ENCODE data around the gene EXOC4.

EXOC4 gene

GRCh38 chr7:133355325-133355708 lies 102.4 kb downstream of the EXOC4 start:
- Histone ChIP-seq H3K9me3 (ENCODE audit: low read length) (peaks cover 16% of the 10 kb centered on the region), H3K4me3 (ENCODE audit: low read depth, low read length, poor library complexity, severe bottlenecking) (no peak overlapping the region), H3K79me2 (ENCODE audit: insufficient read depth, low read length) (peaks cover 7% of the 10 kb centered on the region), H3K4me1 (ENCODE audit: insufficient read depth, low read length, severe bottlenecking) (no peaks in the 10 kb centered on the region), H3K27me3 (ENCODE audit: insufficient read depth, low read length) (no peaks in the 10 kb centered on the region), H3K4me2 (ENCODE audit: low read length) (no peak overlapping the region), H4K20me1 (ENCODE audit: insufficient read depth, low read length) (no peaks in the 10 kb centered on the region), H3K9ac (ENCODE audit: low read length) (no peak overlapping the region), H2AFZ (ENCODE audit: low read length) (no peak overlapping the region), H3F3A (ENCODE audit: insufficient read depth, low read length) (no peaks in the 10 kb centered on the region), H3K9me2 (ENCODE audit: low read depth, low read length) (no peaks in the 10 kb centered on the region), H3K36me3 (ENCODE audit: insufficient read depth, low read length) (peaks cover 10% of the 10 kb centered on the region; the same call in 1 of the 2 replicates), H3K27ac (ENCODE audit: low read depth, low read length, poor library complexity, severe bottlenecking) (no peak overlapping the region)
- TF ChIP-seq EZH2 (IDR thresholded peaks at IDR 0.05; ENCODE audit: borderline replicate concordance, low read length), result no peak
- TF ChIP-seq CTCF (IDR thresholded peaks at IDR 0.05; ENCODE audit: low read length), result no peak

GRCh38 chr7:133355822-133356221 lies 102.9 kb downstream of the EXOC4 start:
- no peaks in the 10 kb centered on the region for H3F3A ChIP-seq (ENCODE audit: insufficient read depth, low read length)

GRCh38 chr7:133358708-133359107 lies 105.8 kb downstream of the EXOC4 start:
- Histone ChIP-seq H3K4me1 (ENCODE audit: insufficient read depth, low read length, severe bottlenecking) (no peaks in the 10 kb centered on the region), H3K79me2 (ENCODE audit: insufficient read depth, low read length) (no peaks in the 10 kb centered on the region; the same call in 1 of the 2 replicates), H3K9me2 (ENCODE audit: low read depth, low read length) (no peaks in the 10 kb centered on the region), H4K20me1 (ENCODE audit: insufficient read depth, low read length) (no peaks in the 10 kb centered on the region), H3K9me3 (ENCODE audit: low read length) (no peaks in the 10 kb centered on the region), H3K27ac (ENCODE audit: low read depth, low read length, poor library complexity, severe bottlenecking) (no peak overlapping the region), H3F3A (ENCODE audit: insufficient read depth, low read length) (no peaks in the 10 kb centered on the region), H3K36me3 (ENCODE audit: insufficient read depth, low read length) (peaks cover 13% of the 10 kb centered on the region; the same call in 1 of the 2 replicates), H3K27me3 (ENCODE audit: insufficient read depth, low read length) (no peaks in the 10 kb centered on the region), H3K4me3 (ENCODE audit: low read depth, low read length, poor library complexity, severe bottlenecking) (no peak overlapping the region), H2AFZ (ENCODE audit: low read length) (no peak overlapping the region), H3K9ac (ENCODE audit: low read length) (no peak overlapping the region), H3K4me2 (ENCODE audit: low read length) (no peak overlapping the region)
- TF ChIP-seq CTCF (IDR thresholded peaks at IDR 0.05; ENCODE audit: low read length), result no peak
- no peak for TF ChIP-seq EZH2 (IDR thresholded peaks at IDR 0.05; ENCODE audit: borderline replicate concordance, low read length)

More at GRCh38 chr7:133355822-133356221, 102.9 kb downstream of the EXOC4 start:
- no peak overlapping the region for H3K4me2 ChIP-seq (ENCODE audit: low read length)
- no peaks in the 10 kb centered on the region for H3K9me2 ChIP-seq (ENCODE audit: low read depth, low read length)
- no peak for TF ChIP-seq EZH2 (IDR thresholded peaks at IDR 0.05; ENCODE audit: borderline replicate concordance, low read length)
- TF ChIP-seq CTCF (IDR thresholded peaks at IDR 0.05; ENCODE audit: low read length), result no peak
- H3K9ac ChIP-seq (ENCODE audit: low read length), result no peak overlapping the region
- peaks cover 7% of the 10 kb centered on the region for H3K79me2 ChIP-seq (ENCODE audit: insufficient read depth, low read length)
- H4K20me1 ChIP-seq (ENCODE audit: insufficient read depth, low read length), result no peaks in the 10 kb centered on the region
- H3K4me1 ChIP-seq (ENCODE audit: insufficient read depth, low read length, severe bottlenecking), result no peaks in the 10 kb centered on the region
- no peak overlapping the region for H3K27ac ChIP-seq (ENCODE audit: low read depth, low read length, poor library complexity, severe bottlenecking)
- H3K9me3 ChIP-seq (ENCODE audit: low read length), result peaks cover 16% of the 10 kb centered on the region
- no peak overlapping the region for H2AFZ ChIP-seq (ENCODE audit: low read length)
- H3K27me3 ChIP-seq (ENCODE audit: insufficient read depth, low read length), result no peaks in the 10 kb centered on the region
- no peak overlapping the region for H3K4me3 ChIP-seq (ENCODE audit: low read depth, low read length, poor library complexity, severe bottlenecking)
- peaks cover 10% of the 10 kb centered on the region; the same call in 1 of the 2 replicates for H3K36me3 ChIP-seq (ENCODE audit: insufficient read depth, low read length)

Data from OCI-LY1 (cell line).